OCI-LY1 (cell line): ENCODE data around the gene MAP2K2.

Source experiments
- EZH2 ChIP-seq: fragments of 200-600 bp; sonication (generic), shearing (Covaris generic); IDR thresholded peaks from 2 replicates; pipeline ENCODE4 v1.8.0; 2017; ENCODE audit warnings: borderline replicate concordance, mixed run types, mild to moderate bottlenecking, antibody characterized with exemption, low read length, moderate library complexity, mixed read lengths
- TF ChIP-seq, protein P1 (sequence below): fragments of 200-600 bp; sonication (generic), shearing (Covaris generic); IDR thresholded peaks from 2 replicates; pipeline ENCODE4 v1.5.1; 2017; ENCODE audit warnings: mild to moderate bottlenecking, antibody characterized with exemption, low read length, moderate library complexity, mixed read lengths

GRCh38 chr19:4172861-4173473 lies 49.0 kb upstream of the MAP2K2 start:
- TF ChIP-seq, protein P1, sequence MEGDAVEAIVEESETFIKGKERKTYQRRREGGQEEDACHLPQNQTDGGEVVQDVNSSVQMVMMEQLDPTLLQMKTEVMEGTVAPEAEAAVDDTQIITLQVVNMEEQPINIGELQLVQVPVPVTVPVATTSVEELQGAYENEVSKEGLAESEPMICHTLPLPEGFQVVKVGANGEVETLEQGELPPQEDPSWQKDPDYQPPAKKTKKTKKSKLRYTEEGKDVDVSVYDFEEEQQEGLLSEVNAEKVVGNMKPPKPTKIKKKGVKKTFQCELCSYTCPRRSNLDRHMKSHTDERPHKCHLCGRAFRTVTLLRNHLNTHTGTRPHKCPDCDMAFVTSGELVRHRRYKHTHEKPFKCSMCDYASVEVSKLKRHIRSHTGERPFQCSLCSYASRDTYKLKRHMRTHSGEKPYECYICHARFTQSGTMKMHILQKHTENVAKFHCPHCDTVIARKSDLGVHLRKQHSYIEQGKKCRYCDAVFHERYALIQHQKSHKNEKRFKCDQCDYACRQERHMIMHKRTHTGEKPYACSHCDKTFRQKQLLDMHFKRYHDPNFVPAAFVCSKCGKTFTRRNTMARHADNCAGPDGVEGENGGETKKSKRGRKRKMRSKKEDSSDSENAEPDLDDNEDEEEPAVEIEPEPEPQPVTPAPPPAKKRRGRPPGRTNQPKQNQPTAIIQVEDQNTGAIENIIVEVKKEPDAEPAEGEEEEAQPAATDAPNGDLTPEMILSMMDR: no peak
- TF ChIP-seq EZH2: no peak
